ENCODE results near the gene SYNE2.
"Not testable (repeated sequence)": the region's sequence is repeated elsewhere in the genome, so short reads cannot be mapped to it uniquely, and the experiment has no call there.

Gene SYNE2

GRCh38 chr14:64038841-64039542 is 186.2 kb downstream of the SYNE2 start:
- DNase-seq, result no peak

GRCh38 chr14:64040044-64040443 is 187.2 kb downstream of the SYNE2 start:
- DNase-seq, result no peak

- DNase-seq, result not testable (repeated sequence)
These were observed 190.5 kb downstream of the SYNE2 start for GRCh38 chr14:64043296-64043695.

- no peak for DNase-seq
These were observed 192.3 kb downstream of the SYNE2 start for GRCh38 chr14:64045091-64045490.

GRCh38 chr14:64049616-64050381 is 197.0 kb downstream of the SYNE2 start:
- DNase-seq, result no peak

- no peak for DNase-seq
These were observed 201.2 kb downstream of the SYNE2 start for GRCh38 chr14:64053694-64054669.

GRCh38 chr14:64059454-64060198 is 206.8 kb downstream of the SYNE2 start:
- DNase-seq, result no peak

- no peak for DNase-seq
These were observed 207.4 kb downstream of the SYNE2 start for GRCh38 chr14:64060199-64060545.

- no peak for DNase-seq
These were observed 207.9 kb downstream of the SYNE2 start for GRCh38 chr14:64060648-64061096.

- DNase-seq, result no peak
These were observed 208.3 kb downstream of the SYNE2 start for GRCh38 chr14:64061115-64061514.

GRCh38 chr14:64061706-64062105 is 208.9 kb downstream of the SYNE2 start:
- no peak for DNase-seq

- DNase-seq, result peak; percentile 23
These were observed 209.7 kb downstream of the SYNE2 start for GRCh38 chr14:64062381-64063115.

GRCh38 chr14:64064447-64064846 is 211.6 kb downstream of the SYNE2 start:
- DNase-seq, result no peak

GRCh38 chr14:64069634-64070359 is 217.0 kb downstream of the SYNE2 start:
- no peak for DNase-seq

GRCh38 chr14:64074961-64075612 is 222.3 kb downstream of the SYNE2 start:
- DNase-seq, result no peak

GRCh38 chr14:64075613-64076005 is 222.8 kb downstream of the SYNE2 start:
- DNase-seq, result no peak

- no peak for DNase-seq
These were observed 227.6 kb downstream of the SYNE2 start for GRCh38 chr14:64080452-64080851.

- DNase-seq, result no peak
These were observed 228.5 kb downstream of the SYNE2 start for GRCh38 chr14:64081174-64081746.

- no peak for DNase-seq
These were observed 230.0 kb downstream of the SYNE2 start for GRCh38 chr14:64082837-64083236.

- no peak for DNase-seq
These were observed 235.8 kb downstream of the SYNE2 start for GRCh38 chr14:64088647-64088964.
